Thoracic aorta (tissue), 2 donors: Measurements from ENCODE around the gene TCF3. TPM values are rescaled to one million over a fixed set of nuclear protein-coding genes. Genes with fewer than 3 reads are reported as not detected.

Source experiments
- ATAC-seq: fragments of 150-250 bp; one replicate; pipeline ENCODE4 v1.8.0; 2017; ENCODE audit warnings: low read depth; ENCODE audit not compliant: insufficient number of reproducible peaks, low FRiP score
- DNase-seq: peaks from one replicate; pipeline ENCODE4 v3.0.0-alpha.2; 2020; ENCODE audit warnings: low spot score
- H3K27ac ChIP-seq, 2 donors: fragments of 200-600 bp; sonication (generic); 1 replicate in 1 of 2; 2 replicates in 1 of 2; pipeline ENCODE4 v1.5.1; 2016; ENCODE audit warnings: mild to moderate bottlenecking in 2 of 2, moderate library complexity in 2 of 2
- H3K27me3 ChIP-seq: fragments of 200-600 bp; sonication (generic); replicated peaks from 2 replicates; pipeline ENCODE4 v1.6.0; 2016; ENCODE audit warnings: mild to moderate bottlenecking; ENCODE audit not compliant: insufficient read depth
- H3K36me3 ChIP-seq: fragments of 200-600 bp; sonication (generic); one replicate; pipeline ENCODE4 v1.5.1; 2016
- H3K4me1 ChIP-seq, 2 donors: fragments of 200-600 bp; sonication (generic); 1 replicate in 1 of 2; 2 replicates in 1 of 2; pipeline versions ENCODE4 v1.5.1 to v1.6.0; 2016; ENCODE audit warnings: low read depth in 2 of 2, mild to moderate bottlenecking in 1 of 2; ENCODE audit not compliant: control insufficient read depth in 1 of 2
- H3K4me3 ChIP-seq: fragments of 200-600 bp; sonication (generic); 2 replicates; pipeline ENCODE4 v1.5.1; 2016; ENCODE audit warnings: mild to moderate bottlenecking
- H3K9me3 ChIP-seq: fragments of 200-600 bp; sonication (generic); 2 replicates; pipeline ENCODE4 v1.5.1; 2016
- CTCF ChIP-seq: fragments of 200-600 bp; sonication (generic); IDR thresholded peaks from one replicate; pipeline ENCODE4 v1.5.1; 2019; ENCODE audit warnings: antibody characterized with exemption
- total RNA-seq, 2 donors: library from RNA; depleted of rRNA; stranded (reverse); fragments of >200 nt; gene quantifications; one replicate each; pipeline versions ENCODE4 v1.1.0 to v1.2.3, GENCODE V29; 2016

TCF3 gene
- total RNA-seq, 2 donors from 2014 or later = 46.0 to 52.5 TPM

GRCh38 chr19:1563251-1563650, 89.2 kb downstream of the TCF3 start:
- DNase-seq = no peak
- Histone ChIP-seq H3K4me3 (no peak overlapping the region), H3K27ac (no peak overlapping the region), H3K9me3 (no peaks in the 10 kb centered on the region), H3K27me3 (no peaks in the 10 kb centered on the region), H3K36me3 (no peaks in the 10 kb centered on the region), H3K4me1 (peaks cover 0 to 9% of the 10 kb centered on the region in 2 donors)
- TF ChIP-seq CTCF = no peak
- no peak for ATAC-seq

GRCh38 chr19:1561236-1561842, 91.1 kb downstream of the TCF3 start:
- DNase-seq (no peak), ATAC-seq (no peak)
- no peak overlapping the region for H3K27ac ChIP-seq
- peaks cover 0 to 6% of the 10 kb centered on the region in 2 donors for H3K4me1 ChIP-seq
- no peaks in the 10 kb centered on the region for H3K9me3 ChIP-seq
- H3K27me3 ChIP-seq = no peaks in the 10 kb centered on the region
- no peaks in the 10 kb centered on the region for H3K36me3 ChIP-seq
- H3K4me3 ChIP-seq = no peak overlapping the region
- TF ChIP-seq CTCF = no peak

GRCh38 chr19:1560286-1560882, 92.0 kb downstream of the TCF3 start:
- DNase-seq (no peak), ATAC-seq (no peak)
- no peaks in the 10 kb centered on the region for H3K36me3 ChIP-seq
- H3K4me3 ChIP-seq = no peak overlapping the region
- TF ChIP-seq CTCF = no peak
- no peaks in the 10 kb centered on the region for H3K9me3 ChIP-seq
- H3K27me3 ChIP-seq = no peaks in the 10 kb centered on the region
- no peak overlapping the region for H3K27ac ChIP-seq
- H3K4me1 ChIP-seq = no peaks in the 10 kb centered on the region

Other genes with a start within 250 kb of the TCF3 start
- 10 to 100 TPM; 34.9 to 76.9 TPM for gene DAZAP1, start 245.0 kb downstream of the TCF3 start, total RNA-seq
- 1,000 to 10,000 TPM; 1,512 to 2,119 TPM for gene RPS15, start 214.2 kb downstream of the TCF3 start, total RNA-seq
- under 1 TPM; 0.41 to 0.78 TPM for gene APC2, start 202.5 kb downstream of the TCF3 start, total RNA-seq
- 10 to 100 TPM; 28.6 to 54.6 TPM for gene C19orf25, start 173.4 kb downstream of the TCF3 start, total RNA-seq
- under 1 TPM; 0.56 to 0.68 TPM for gene PCSK4, start 162.3 kb downstream of the TCF3 start, total RNA-seq
- 1 to 10 TPM in 1 of 2 donors, under 1 TPM in 1; 0.35 to 1.6 TPM for gene REEP6, start 161.4 kb downstream of the TCF3 start, total RNA-seq
- 10 to 100 TPM; 22.2 to 36.2 TPM for gene ADAMTSL5, start 139.6 kb downstream of the TCF3 start, total RNA-seq
- not detected for gene PLK5, start 128.5 kb downstream of the TCF3 start, total RNA-seq
- gene MEX3D, start 84.3 kb downstream of the TCF3 start, total RNA-seq = 10 to 100 TPM; 23.4 to 26.4 TPM
- gene MBD3, start 59.8 kb downstream of the TCF3 start, total RNA-seq = 100 to 1,000 TPM in 1 of 2 donors, 10 to 100 TPM in 1; 97.8 to 102 TPM
- gene UQCR11, start 47.2 kb downstream of the TCF3 start, total RNA-seq = 10 to 100 TPM; 32.7 to 51.9 TPM
- gene ONECUT3, start 100.9 kb upstream of the TCF3 start, total RNA-seq = under 1 TPM in 1 of 2 donors, not detected in 1; 0.42 TPM
- gene ATP8B3, start 159.7 kb upstream of the TCF3 start, total RNA-seq = 1 to 10 TPM in 1 of 2 donors, under 1 TPM in 1; 0.21 to 1.4 TPM
- 10 to 100 TPM; 18.2 to 24.5 TPM for gene REXO1, start 195.9 kb upstream of the TCF3 start, total RNA-seq
- gene KLF16, start 211.0 kb upstream of the TCF3 start, total RNA-seq = 10 to 100 TPM in 1 of 2 donors, 1 to 10 TPM in 1; 7.7 to 11.0 TPM
- 100 to 1,000 TPM in 1 of 2 donors, 10 to 100 TPM in 1; 96.8 to 143 TPM for gene ABHD17A, start 232.9 kb upstream of the TCF3 start, total RNA-seq